ENCODE data around the gene ARPC5L. TPM values are rescaled to one million over a fixed set of nuclear protein-coding genes. Genes with fewer than 3 reads are reported as not detected.

The ARPC5L gene
- total and polyA plus RNA-seq, 3 donors from 2014 or later = 64.7 to 111 (median 75.4) TPM

- Histone ChIP-seq H3K27me3 (no peaks in the 10 kb centered on the region), H3K36me3 (ENCODE audit: low read depth, missing control alignments) (no peaks in the 10 kb centered on the region), H3K4me3 (no peak overlapping the region), H3K9me3 (no peaks in the 10 kb centered on the region), H3K27ac (no peak overlapping the region), H3K4me1 (peaks cover 16% of the 10 kb centered on the region)
- intact Hi-C loops (cut with DNase I; ENCODE audit: low total_unique reads) = no loop called here
- TF ChIP-seq, protein P1, sequence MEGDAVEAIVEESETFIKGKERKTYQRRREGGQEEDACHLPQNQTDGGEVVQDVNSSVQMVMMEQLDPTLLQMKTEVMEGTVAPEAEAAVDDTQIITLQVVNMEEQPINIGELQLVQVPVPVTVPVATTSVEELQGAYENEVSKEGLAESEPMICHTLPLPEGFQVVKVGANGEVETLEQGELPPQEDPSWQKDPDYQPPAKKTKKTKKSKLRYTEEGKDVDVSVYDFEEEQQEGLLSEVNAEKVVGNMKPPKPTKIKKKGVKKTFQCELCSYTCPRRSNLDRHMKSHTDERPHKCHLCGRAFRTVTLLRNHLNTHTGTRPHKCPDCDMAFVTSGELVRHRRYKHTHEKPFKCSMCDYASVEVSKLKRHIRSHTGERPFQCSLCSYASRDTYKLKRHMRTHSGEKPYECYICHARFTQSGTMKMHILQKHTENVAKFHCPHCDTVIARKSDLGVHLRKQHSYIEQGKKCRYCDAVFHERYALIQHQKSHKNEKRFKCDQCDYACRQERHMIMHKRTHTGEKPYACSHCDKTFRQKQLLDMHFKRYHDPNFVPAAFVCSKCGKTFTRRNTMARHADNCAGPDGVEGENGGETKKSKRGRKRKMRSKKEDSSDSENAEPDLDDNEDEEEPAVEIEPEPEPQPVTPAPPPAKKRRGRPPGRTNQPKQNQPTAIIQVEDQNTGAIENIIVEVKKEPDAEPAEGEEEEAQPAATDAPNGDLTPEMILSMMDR (IDR thresholded peaks at IDR 0.05) = no peak
- TF ChIP-seq POLR2A (IDR thresholded peaks at IDR 0.05) = no peak
- 88% methylated on average over 6 of the region's 6 CpGs for WGBS, 2 donors
- no peak for DNase-seq
Measured at GRCh38 chr9:124878518-124878917, 16.6 kb downstream of the ARPC5L start.

DNA sequence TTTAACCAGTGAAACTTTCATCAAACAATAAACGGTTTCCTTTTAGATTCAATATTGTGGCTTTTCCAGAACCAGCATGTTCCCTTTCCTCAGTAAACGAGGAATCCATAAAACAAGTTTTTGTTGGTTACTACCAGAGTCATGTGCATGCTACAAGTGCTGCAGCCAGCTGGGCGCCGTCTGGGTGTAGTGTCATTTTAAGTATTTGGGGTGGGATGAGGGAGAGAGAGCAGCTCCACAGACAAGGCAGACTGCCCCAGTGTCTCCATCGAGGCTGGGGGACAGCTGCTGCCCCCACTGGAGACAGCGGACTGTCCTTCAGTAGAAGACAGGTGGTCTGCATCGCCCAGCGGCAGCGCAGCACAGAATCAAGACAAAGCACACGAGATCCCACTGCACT, 17.3 kb downstream of the ARPC5L start:
- H3K27ac ChIP-seq = no peak overlapping the region
- DNase-seq = no peak
- H3K4me3 ChIP-seq = no peak overlapping the region
- WGBS, 2 donors = 73% methylated on average over 10 of the region's 10 CpGs
- no peaks in the 10 kb centered on the region for H3K36me3 ChIP-seq (ENCODE audit: low read depth, missing control alignments)
- H3K27me3 ChIP-seq = no peaks in the 10 kb centered on the region
- TF ChIP-seq, protein P1 (IDR thresholded peaks at IDR 0.05) = no peak
- TF ChIP-seq POLR2A (IDR thresholded peaks at IDR 0.05) = no peak
- H3K9me3 ChIP-seq = no peaks in the 10 kb centered on the region
- H3K4me1 ChIP-seq = peaks cover 9% of the 10 kb centered on the region
- intact Hi-C loops (cut with DNase I; ENCODE audit: low total_unique reads) = no loop called here

DNA sequence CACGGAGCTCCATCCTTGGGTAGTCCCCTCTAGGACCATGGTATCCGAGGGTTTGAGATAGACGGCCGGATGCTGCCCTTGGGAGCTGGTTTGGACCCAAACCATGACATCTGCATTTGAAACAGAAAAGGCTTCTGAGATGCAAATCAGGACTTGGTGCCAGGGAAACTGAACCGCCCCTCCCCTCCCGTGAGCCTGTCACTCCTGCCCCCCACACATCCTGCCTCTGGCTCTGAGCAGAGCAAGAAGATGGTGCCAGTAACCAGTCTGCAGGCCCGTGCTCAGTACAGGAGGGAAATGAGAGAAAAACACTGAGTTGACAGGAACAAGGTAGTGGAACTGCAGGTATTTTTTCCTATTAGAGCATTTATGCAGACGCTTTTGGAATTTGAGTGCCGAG, 18.6 kb downstream of the ARPC5L start:
- Histone ChIP-seq H3K27me3 (no peaks in the 10 kb centered on the region), H3K9me3 (no peaks in the 10 kb centered on the region), H3K4me1 (no peaks in the 10 kb centered on the region), H3K4me3 (no peak overlapping the region), H3K36me3 (ENCODE audit: low read depth, missing control alignments) (no peaks in the 10 kb centered on the region), H3K27ac (no peak overlapping the region)
- 67 to 79% methylated on average over 9 of the region's 9 CpGs for WGBS, 2 donors
- no peak for DNase-seq
- TF ChIP-seq POLR2A (IDR thresholded peaks at IDR 0.05) = no peak
- TF ChIP-seq, protein P1 (IDR thresholded peaks at IDR 0.05) = no peak
- intact Hi-C loops (cut with DNase I; ENCODE audit: low total_unique reads) = no loop called here

GRCh38 chr9:124881138-124881743, 19.3 kb downstream of the ARPC5L start:
- 95 to 96% methylated on average over 16 of the region's 16 CpGs for WGBS, 2 donors
- Histone ChIP-seq H3K27ac (no peak overlapping the region), H3K36me3 (ENCODE audit: low read depth, missing control alignments) (no peaks in the 10 kb centered on the region), H3K4me3 (no peak overlapping the region), H3K9me3 (no peaks in the 10 kb centered on the region), H3K4me1 (no peaks in the 10 kb centered on the region), H3K27me3 (no peaks in the 10 kb centered on the region)
- no peak for TF ChIP-seq POLR2A (IDR thresholded peaks at IDR 0.05)
- TF ChIP-seq, protein P1 (IDR thresholded peaks at IDR 0.05) = no peak
- no peak for DNase-seq
- intact Hi-C loops (cut with DNase I; ENCODE audit: low total_unique reads) = no loop called here

DNA sequence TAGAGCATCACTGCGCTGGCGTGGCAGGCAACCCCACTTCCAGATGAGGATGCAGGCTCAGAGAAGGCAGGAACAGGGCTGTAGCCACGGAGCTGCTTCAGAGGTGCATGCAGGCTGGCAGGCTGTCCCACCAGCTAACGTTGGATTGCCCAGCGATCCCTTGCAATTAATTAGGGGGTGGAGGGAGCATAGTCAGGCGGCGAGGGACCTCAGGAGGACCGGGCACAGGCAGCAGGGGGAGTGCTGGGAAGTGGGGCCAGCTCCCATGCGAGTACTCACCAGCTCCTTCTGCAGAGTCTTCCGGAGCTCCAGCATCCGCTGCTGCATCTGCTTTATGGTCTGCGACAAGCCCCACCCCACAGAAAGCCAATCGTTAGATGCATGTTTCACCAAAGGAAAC, 20.3 kb downstream of the ARPC5L start:
- no peak for DNase-seq
- H3K36me3 ChIP-seq (ENCODE audit: low read depth, missing control alignments) = no peaks in the 10 kb centered on the region
- no peaks in the 10 kb centered on the region for H3K9me3 ChIP-seq
- intact Hi-C loops (cut with DNase I; ENCODE audit: low total_unique reads) = no loop called here
- H3K4me1 ChIP-seq = no peaks in the 10 kb centered on the region
- TF ChIP-seq POLR2A (IDR thresholded peaks at IDR 0.05) = no peak
- TF ChIP-seq, protein P1 (IDR thresholded peaks at IDR 0.05) = no peak
- H3K27ac ChIP-seq = no peak overlapping the region
- H3K4me3 ChIP-seq = no peak overlapping the region
- H3K27me3 ChIP-seq = no peaks in the 10 kb centered on the region
- WGBS, 2 donors = 72 to 85% methylated on average over 6 to 12 of the region's 13 CpGs

Measured in testis (tissue), 3 donors.